Measurements from ENCODE around the gene ADI1. TPM values are rescaled to one million over a fixed set of nuclear protein-coding genes. Genes with fewer than 3 reads are reported as not detected.
A peak's percentile ranks its signal among the peaks of the same experiment; 100 is the strongest.

ADI1 gene
- total RNA-seq, 3 donors from 2014 or later: 47.2 to 81.3 (median 78.2) TPM

- H3K27ac ChIP-seq: peak overlapping the region; percentile 83 to 94
- intact Hi-C loops (cut with DNase I; ENCODE audit: low total_unique reads): no loop called here
- no peaks in the 10 kb centered on the region for H3K4me1 ChIP-seq
- no peaks in the 10 kb centered on the region for H3K27me3 ChIP-seq
- no peaks in the 10 kb centered on the region for H3K36me3 ChIP-seq
- TF ChIP-seq POLR2AphosphoS5 (IDR thresholded peaks at IDR 0.05) (no peak), CTCF (IDR thresholded peaks at IDR 0.05) (no peak), POLR2A (IDR thresholded peaks at IDR 0.05) (no peak)
- peak overlapping the region; percentile 36 to 60 (median 44) for H3K4me3 ChIP-seq
- no peaks in the 10 kb centered on the region for H3K9me3 ChIP-seq
- no peak for DNase-seq (ENCODE audit: low spot score in 2 of 2)
Observed at GRCh38 chr2:3536682-3537632, 17.6 kb upstream of the ADI1 start.

GRCh38 chr2:3535794-3536681 lies 16.7 kb upstream of the ADI1 start:
- intact Hi-C loops (cut with DNase I; ENCODE audit: low total_unique reads): no loop called here
- Histone ChIP-seq H3K27me3 (no peaks in the 10 kb centered on the region), H3K36me3 (no peaks in the 10 kb centered on the region), H3K9me3 (no peaks in the 10 kb centered on the region), H3K4me1 (no peaks in the 10 kb centered on the region), H3K27ac (peak overlapping the region; percentile 83 to 94), H3K4me3 (peak overlapping the region; percentile 36 to 60 (median 44))
- TF ChIP-seq POLR2AphosphoS5 (IDR thresholded peaks at IDR 0.05) (peak; percentile 31 to 35 (median 34)), POLR2A (IDR thresholded peaks at IDR 0.05) (no peak)
- peak in 1 of 2 donors; percentile 31 for DNase-seq (ENCODE audit: low spot score in 2 of 2)

GRCh38 chr2:3535467-3535793 lies 16.1 kb upstream of the ADI1 start:
- intact Hi-C loops (cut with DNase I; ENCODE audit: low total_unique reads): no loop called here
- Histone ChIP-seq H3K9me3 (no peaks in the 10 kb centered on the region), H3K27ac (peak overlapping the region; percentile 83 to 94), H3K27me3 (no peaks in the 10 kb centered on the region), H3K4me3 (peak overlapping the region; percentile 36 to 60 (median 44)), H3K36me3 (no peaks in the 10 kb centered on the region), H3K4me1 (no peaks in the 10 kb centered on the region)
- no peak for DNase-seq (ENCODE audit: low spot score in 2 of 2)
- TF ChIP-seq POLR2A (IDR thresholded peaks at IDR 0.05) (no peak), POLR2AphosphoS5 (IDR thresholded peaks at IDR 0.05) (no peak), CTCF (IDR thresholded peaks at IDR 0.05) (no peak)

GRCh38 chr2:3534251-3534814 lies 15.0 kb upstream of the ADI1 start:
- Histone ChIP-seq H3K36me3 (no peaks in the 10 kb centered on the region), H3K27ac (no peak overlapping the region), H3K4me1 (no peaks in the 10 kb centered on the region), H3K27me3 (no peaks in the 10 kb centered on the region), H3K4me3 (no peak overlapping the region), H3K9me3 (no peaks in the 10 kb centered on the region)
- TF ChIP-seq CTCF (IDR thresholded peaks at IDR 0.05) (no peak), POLR2A (IDR thresholded peaks at IDR 0.05) (no peak), POLR2AphosphoS5 (IDR thresholded peaks at IDR 0.05) (no peak)
- DNase-seq (ENCODE audit: low spot score in 2 of 2): no peak
- intact Hi-C loops (cut with DNase I; ENCODE audit: low total_unique reads): loop anchor here (1.0 kb wide), 1 partner anchor 30 kb away; no protein-coding TSS in a partner anchor

- no peaks in the 10 kb centered on the region for H3K9me3 ChIP-seq
- H3K36me3 ChIP-seq: no peaks in the 10 kb centered on the region
- no peaks in the 10 kb centered on the region for H3K4me1 ChIP-seq
- no peak overlapping the region for H3K4me3 ChIP-seq
- H3K27me3 ChIP-seq: no peaks in the 10 kb centered on the region
- DNase-seq (ENCODE audit: low spot score in 2 of 2): no peak
- H3K27ac ChIP-seq: no peak overlapping the region
- TF ChIP-seq POLR2AphosphoS5 (IDR thresholded peaks at IDR 0.05): no peak
- TF ChIP-seq POLR2A (IDR thresholded peaks at IDR 0.05): no peak
- TF ChIP-seq CTCF (IDR thresholded peaks at IDR 0.05): no peak
- intact Hi-C loops (cut with DNase I; ENCODE audit: low total_unique reads): loop anchor here (1.0 kb wide), 1 partner anchor 30 kb away; no protein-coding TSS in a partner anchor
Observed at GRCh38 chr2:3533836-3534235, 14.5 kb upstream of the ADI1 start.

Data from breast epithelium (tissue), 4 donors.